H9 (cell line): ENCODE data around the gene BCO1. TPM values are rescaled to one million over a fixed set of nuclear protein-coding genes. Genes with fewer than 3 reads are reported as not detected.

Experiments used
- DNase-seq: peaks from one replicate; pipeline ENCODE4 v3.0.0-alpha.2; 2017
- H2AFZ ChIP-seq: one replicate; pipeline ENCODE4 v1.6.1; 2013; ENCODE audit warnings: mild to moderate bottlenecking, low read length, control low read depth, moderate library complexity
- H2AK5ac ChIP-seq: 2 replicates; pipeline ENCODE4 v1.6.1; 2013; ENCODE audit warnings: low read length, control low read depth, mixed read lengths; ENCODE audit not compliant: insufficient read length
- H2BK120ac ChIP-seq: one replicate; pipeline ENCODE4 v1.6.1; 2013; ENCODE audit warnings: low read depth, mild to moderate bottlenecking, low read length, control low read depth, inconsistent platforms; ENCODE audit not compliant: poor library complexity, severe bottlenecking
- H2BK12ac ChIP-seq: 2 replicates; pipeline ENCODE4 v1.6.1; 2013; ENCODE audit warnings: low read length, control low read depth, mixed read lengths, low read depth; ENCODE audit not compliant: insufficient read length
- H2BK15ac ChIP-seq: 2 replicates; pipeline ENCODE4 v1.6.1; 2013; ENCODE audit warnings: low read depth, low read length, control low read depth
- H2BK20ac ChIP-seq: one replicate; pipeline ENCODE4 v1.6.1; 2013; ENCODE audit warnings: low read depth, mild to moderate bottlenecking, low read length, control low read depth, inconsistent platforms; ENCODE audit not compliant: poor library complexity, severe bottlenecking
- H2BK5ac ChIP-seq: 2 replicates; pipeline ENCODE4 v1.6.1; 2013; ENCODE audit warnings: low read length, control low read depth, mixed read lengths; ENCODE audit not compliant: insufficient read length
- H3K14ac ChIP-seq: 2 replicates; pipeline ENCODE4 v1.6.1; 2013; ENCODE audit warnings: low read length, control low read depth; ENCODE audit not compliant: insufficient read depth
- H3K18ac ChIP-seq: 2 replicates; pipeline ENCODE4 v1.6.1; 2013; ENCODE audit warnings: low read depth, mild to moderate bottlenecking, mixed read lengths, low read length, control low read depth; ENCODE audit not compliant: insufficient read length
- H3K23ac ChIP-seq: 2 replicates; pipeline ENCODE4 v1.6.1; 2013; ENCODE audit warnings: low read length, control low read depth, mixed read lengths, low read depth; ENCODE audit not compliant: insufficient read length
- H3K23me2 ChIP-seq: 2 replicates; pipeline ENCODE4 v1.6.1; 2013; ENCODE audit warnings: low read depth, mild to moderate bottlenecking, mixed read lengths, low read length, control low read depth; ENCODE audit not compliant: insufficient read length, poor library complexity, severe bottlenecking
- H3K27ac ChIP-seq: 2 replicates; pipeline ENCODE4 v1.5.1; 2013; ENCODE audit warnings: low read length, control low read depth, mixed read lengths, low read depth; ENCODE audit not compliant: insufficient read length
- H3K27me3 ChIP-seq: 2 replicates; pipeline ENCODE4 v1.6.1; 2013; ENCODE audit warnings: low read length, control low read depth, inconsistent platforms; ENCODE audit not compliant: insufficient read depth
- H3K4ac ChIP-seq: 2 replicates; pipeline ENCODE4 v1.6.1; 2013; ENCODE audit warnings: low read depth, mild to moderate bottlenecking, control low read depth, inconsistent platforms, low read length, moderate library complexity
- H3K4me1 ChIP-seq: 2 replicates; pipeline ENCODE4 v1.6.1; 2013; ENCODE audit warnings: low read length, control low read depth, inconsistent platforms; ENCODE audit not compliant: insufficient read depth
- H3K4me2 ChIP-seq: 2 replicates; pipeline ENCODE4 v1.6.1; 2013; ENCODE audit warnings: low read length, control low read depth, mixed read lengths; ENCODE audit not compliant: insufficient read length, insufficient read depth
- H3K56ac ChIP-seq: 2 replicates; pipeline ENCODE4 v1.6.1; 2013; ENCODE audit warnings: low read depth, mild to moderate bottlenecking, mixed read lengths, low read length, control low read depth; ENCODE audit not compliant: insufficient read length
- H3K79me1 ChIP-seq: 2 replicates; pipeline ENCODE4 v1.6.1; 2013; ENCODE audit warnings: low read depth, mild to moderate bottlenecking, moderate library complexity, low read length, control low read depth, inconsistent platforms; ENCODE audit not compliant: insufficient read depth, poor library complexity, severe bottlenecking
- H3K79me2 ChIP-seq: 2 replicates; pipeline ENCODE4 v1.6.1; 2013; ENCODE audit warnings: low read length, control low read depth, inconsistent platforms; ENCODE audit not compliant: insufficient read depth
- H3K9ac ChIP-seq: 2 replicates; pipeline ENCODE4 v1.6.1; 2013; ENCODE audit warnings: low read length, control low read depth, mixed read lengths; ENCODE audit not compliant: insufficient read length; ENCODE audit errors: extremely low read depth
- H3K9me3 ChIP-seq: one replicate; pipeline ENCODE4 v1.6.1; 2013; ENCODE audit warnings: low read depth, low read length, inconsistent platforms; ENCODE audit not compliant: control insufficient read depth
- H3T11ph ChIP-seq: one replicate; pipeline ENCODE4 v1.6.1; 2013; ENCODE audit warnings: mild to moderate bottlenecking, low read length, control low read depth, inconsistent platforms
- H4K20me1 ChIP-seq: one replicate; pipeline ENCODE4 v1.6.1; 2013; ENCODE audit not compliant: control insufficient read depth, insufficient read length, insufficient read depth
- H4K5ac ChIP-seq: 2 replicates; pipeline ENCODE4 v1.6.1; 2013; ENCODE audit warnings: low read depth, mild to moderate bottlenecking, mixed read lengths, low read length, control low read depth; ENCODE audit not compliant: insufficient read length
- H4K8ac ChIP-seq: replicated peaks from 2 replicates; pipeline ENCODE4 v1.6.1; 2013; ENCODE audit warnings: low read length, control low read depth, mixed read lengths, low read depth; ENCODE audit not compliant: insufficient read length
- H4K91ac ChIP-seq: 2 replicates; pipeline ENCODE4 v1.6.1; 2013; ENCODE audit warnings: low read depth, mild to moderate bottlenecking, moderate library complexity, mixed read lengths, low read length, control low read depth; ENCODE audit not compliant: insufficient read length
- H3K27ac Mint-ChIP-seq, 3 experiments: 2 replicates in 2 of 3; 3 replicates in 1 of 3; pipeline ENCODE4 v1.8.0; 2020 to 2021; ENCODE audit warnings: mixed read lengths in 3 of 3, mild to moderate bottlenecking in 1 of 3, moderate library complexity in 1 of 3
- H3K27me3 Mint-ChIP-seq: 2 replicates; pipeline ENCODE4 v1.8.0; 2021; ENCODE audit warnings: low read depth, mild to moderate bottlenecking, moderate library complexity, mixed read lengths
- H3K36me3 Mint-ChIP-seq, 3 experiments: 2 replicates in 2 of 3; 3 replicates in 1 of 3; pipeline ENCODE4 v1.8.0; 2020 to 2021; ENCODE audit warnings: low read depth in 3 of 3, mixed read lengths in 3 of 3; ENCODE audit not compliant: insufficient read depth in 1 of 3
- H3K4me1 Mint-ChIP-seq, 2 experiments: 2 replicates each; pipeline ENCODE4 v1.8.0; 2020; ENCODE audit warnings: mixed read lengths in 2 of 2
- H3K4me3 Mint-ChIP-seq, 2 experiments: 2 replicates in 1 of 2; 3 replicates in 1 of 2; pipeline ENCODE4 v1.8.0; 2020 to 2021; ENCODE audit warnings: mild to moderate bottlenecking in 2 of 2, mixed read lengths in 2 of 2, moderate library complexity in 1 of 2
- H3K9me3 Mint-ChIP-seq, 2 experiments: 2 replicates in 1 of 2; 3 replicates in 1 of 2; pipeline ENCODE4 v1.8.0; 2020; ENCODE audit warnings: mild to moderate bottlenecking in 2 of 2, mixed read lengths in 2 of 2, moderate library complexity in 1 of 2
- CTCF ChIP-seq: fragments of 200-600 bp; sonication (generic); conservative IDR thresholded peaks from 3 replicates; pipeline ENCODE4 v1.8.0; 2021; ENCODE audit warnings: antibody characterized with exemption, mild to moderate bottlenecking
- WGBS: extraction: QIAGEN DNeasy Blood & Tissue Kit; methylation state at CpG from one replicate; pipeline ENCODE4 v1.1.7; 2013; ENCODE audit warnings: missing lambda C conversion rate, low lambda C conversion rate, mixed read lengths; ENCODE audit not compliant: insufficient read length; ENCODE audit errors: extremely low coverage; 5-methylcytosine and 5-hydroxymethylcytosine counted together
- total RNA-seq: library from RNA; stranded (reverse); gene quantifications from 2 replicates; pipeline ENCODE4 v1.2.1, GENCODE V29; 2021

BCO1 gene
- total RNA-seq, 1 experiment from 2014 or later = not detected

- WGBS = 100% methylated on average over 2 of the region's 2 CpGs
- no peaks in the 10 kb centered on the region; a peak in 1 of 5 replicates for H3K9me3 Mint-ChIP-seq
These were observed 26.6 kb downstream of the BCO1 start for GRCh38 chr16:81265052-81265451.

More at GRCh38 chr16:81265052-81265451, 26.6 kb downstream of the BCO1 start:
- Histone ChIP-seq H2AK5ac (no peak overlapping the region), H3K56ac (no peak overlapping the region), H3K18ac (no peak overlapping the region), H3T11ph (no peak overlapping the region), H2AFZ (no peak overlapping the region), H3K14ac (no peak overlapping the region), H4K20me1 (no peaks in the 10 kb centered on the region), H2BK5ac (no peak overlapping the region), H3K4me2 (no peak overlapping the region), H3K79me1 (no peaks in the 10 kb centered on the region), H3K9ac (no peak overlapping the region), H3K23ac (no peak overlapping the region), H4K91ac (no peak overlapping the region), H3K27me3 (no peaks in the 10 kb centered on the region), H3K23me2 (no peaks in the 10 kb centered on the region), H3K79me2 (no peaks in the 10 kb centered on the region), H3K27ac (no peak overlapping the region), H3K4ac (no peak overlapping the region), H2BK120ac (no peak overlapping the region), H2BK15ac (no peak overlapping the region), H2BK12ac (no peak overlapping the region), H3K9me3 (no peaks in the 10 kb centered on the region), H4K5ac (no peak overlapping the region), H3K4me1 (no peaks in the 10 kb centered on the region), H4K8ac (no peak overlapping the region), H2BK20ac (no peak overlapping the region)
- peaks cover 2% of the 10 kb centered on the region; the same call in 1 of the 2 replicates for H3K27me3 Mint-ChIP-seq
- TF ChIP-seq CTCF = no peak
- no peak for DNase-seq
- H3K4me3 Mint-ChIP-seq = no peak overlapping the region
- H3K36me3 Mint-ChIP-seq = no peaks in the 10 kb centered on the region; a peak in 1 of 7 replicates
- H3K27ac Mint-ChIP-seq = no peak overlapping the region
- no peaks in the 10 kb centered on the region for H3K4me1 Mint-ChIP-seq
